ENCODE data around the gene ARFGAP2.
A peak's percentile ranks its signal among the peaks of the same experiment; 100 is the strongest.
"Not testable (repeated sequence)": the region's sequence is repeated elsewhere in the genome, so short reads cannot be mapped to it uniquely, and the experiment has no call there.

ARFGAP2 gene

GRCh38 chr11:47176328-47177228 lies at the start of gene ARFGAP2:
Gene ARFGAP2 (minus strand): TSS chr11:47176879. CDS start chr11:47176853, 26 bp downstream.
- peak; percentile 96 for DNase-seq (ENCODE audit: low spot score)

- peak; percentile 70 for DNase-seq (ENCODE audit: low spot score)
These were observed 49.1 kb upstream of the ARFGAP2 start for GRCh38 chr11:47225552-47226400.

- DNase-seq (ENCODE audit: low spot score): no peak
These were observed 46.0 kb upstream of the ARFGAP2 start for GRCh38 chr11:47222696-47223095.

GRCh38 chr11:47220401-47220821 lies 43.7 kb upstream of the ARFGAP2 start:
- DNase-seq (ENCODE audit: low spot score): no peak

GRCh38 chr11:47216121-47216798 lies 39.6 kb upstream of the ARFGAP2 start:
- DNase-seq (ENCODE audit: low spot score): peak; percentile 81

GRCh38 chr11:47215366-47215910 lies 38.8 kb upstream of the ARFGAP2 start:
- no peak for DNase-seq (ENCODE audit: low spot score)

GRCh38 chr11:47213950-47214565 lies 37.4 kb upstream of the ARFGAP2 start:
- peak; percentile 93 for DNase-seq (ENCODE audit: low spot score)

- DNase-seq (ENCODE audit: low spot score): no peak
These were observed 36.3 kb upstream of the ARFGAP2 start for GRCh38 chr11:47212938-47213337.

- DNase-seq (ENCODE audit: low spot score): no peak
These were observed 31.9 kb upstream of the ARFGAP2 start for GRCh38 chr11:47208628-47209027.

- DNase-seq (ENCODE audit: low spot score): not testable (repeated sequence)
These were observed 31.4 kb upstream of the ARFGAP2 start for GRCh38 chr11:47208008-47208552.

GRCh38 chr11:47207459-47207858 lies 30.8 kb upstream of the ARFGAP2 start:
- no peak for DNase-seq (ENCODE audit: low spot score)

- not testable (repeated sequence) for DNase-seq (ENCODE audit: low spot score)
These were observed 29.9 kb upstream of the ARFGAP2 start for GRCh38 chr11:47206577-47206976.

GRCh38 chr11:47204637-47204989 lies 27.9 kb upstream of the ARFGAP2 start:
- DNase-seq (ENCODE audit: low spot score): no peak

GRCh38 chr11:47202576-47202975 lies 25.9 kb upstream of the ARFGAP2 start:
- DNase-seq (ENCODE audit: low spot score): no peak

- DNase-seq (ENCODE audit: low spot score): no peak
These were observed 24.3 kb upstream of the ARFGAP2 start for GRCh38 chr11:47201015-47201414.

- not testable (repeated sequence) for DNase-seq (ENCODE audit: low spot score)
These were observed 21.5 kb upstream of the ARFGAP2 start for GRCh38 chr11:47198161-47198560.

GRCh38 chr11:47192111-47192510 lies 15.4 kb upstream of the ARFGAP2 start:
- DNase-seq (ENCODE audit: low spot score): no peak

GRCh38 chr11:47191137-47191536 lies 14.5 kb upstream of the ARFGAP2 start:
- DNase-seq (ENCODE audit: low spot score): not testable (repeated sequence)

- DNase-seq (ENCODE audit: low spot score): no peak
These were observed 12.6 kb upstream of the ARFGAP2 start for GRCh38 chr11:47189100-47189834.

- DNase-seq (ENCODE audit: low spot score): no peak
These were observed 11.6 kb upstream of the ARFGAP2 start for GRCh38 chr11:47188259-47188658.

Data from activated CD4-positive, alpha-beta T cell treated with anti-CD3 and anti-CD28 coated beads, Interleukin-2, Interleukin-4, amounts not matched to agents 100 ng/mL and 50 ng/mL, durations not matched to agents 16 hours and 8 hours (primary cell).